Measurements from ENCODE around the gene PRR20A.
"Not testable (repeated sequence)": the region's sequence is repeated elsewhere in the genome, so short reads cannot be mapped to it uniquely, and the experiment has no call there.

Gene PRR20A

DNA sequence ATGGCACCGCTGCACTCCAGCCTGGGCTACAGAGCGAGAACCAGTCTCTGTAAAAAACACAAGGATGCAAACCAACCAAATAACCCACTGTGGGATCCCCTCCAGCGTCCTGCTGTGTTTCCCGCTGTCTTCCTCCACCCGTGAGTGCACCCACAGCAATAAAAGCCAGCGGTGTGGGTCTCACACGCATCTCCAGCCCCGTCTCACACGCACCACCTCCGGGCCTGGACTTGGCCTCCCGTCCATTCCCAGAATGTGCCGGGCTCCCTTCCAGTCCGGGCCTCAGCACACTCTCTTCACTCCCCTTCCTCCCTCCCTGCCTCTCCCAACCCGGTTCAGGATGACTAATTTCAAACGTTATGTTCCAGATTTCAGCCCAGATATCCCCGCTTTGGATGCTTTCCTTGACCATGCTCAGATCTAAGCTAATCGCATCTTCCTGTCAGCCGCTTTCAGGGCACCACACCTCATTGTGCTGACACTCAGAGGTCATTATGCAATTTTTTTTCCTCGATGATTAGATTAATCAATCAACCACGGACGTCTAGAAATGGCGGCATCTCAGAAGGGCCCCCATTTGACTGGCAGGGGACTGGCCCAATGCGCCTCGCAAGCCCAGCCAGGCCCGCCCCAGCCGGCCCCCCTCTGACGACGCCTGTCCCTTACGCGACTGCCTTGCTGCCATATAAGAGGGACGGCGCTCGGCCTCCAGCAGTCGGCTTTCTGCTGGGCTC, at the start of gene PRR20A:
TSS of gene PRR20A (plus strand) at position 684 of the 734 bp plus-strand sequence. CDS start 387 bp downstream, outside the sequence.
- not testable (repeated sequence) for DNase-seq

DNA sequence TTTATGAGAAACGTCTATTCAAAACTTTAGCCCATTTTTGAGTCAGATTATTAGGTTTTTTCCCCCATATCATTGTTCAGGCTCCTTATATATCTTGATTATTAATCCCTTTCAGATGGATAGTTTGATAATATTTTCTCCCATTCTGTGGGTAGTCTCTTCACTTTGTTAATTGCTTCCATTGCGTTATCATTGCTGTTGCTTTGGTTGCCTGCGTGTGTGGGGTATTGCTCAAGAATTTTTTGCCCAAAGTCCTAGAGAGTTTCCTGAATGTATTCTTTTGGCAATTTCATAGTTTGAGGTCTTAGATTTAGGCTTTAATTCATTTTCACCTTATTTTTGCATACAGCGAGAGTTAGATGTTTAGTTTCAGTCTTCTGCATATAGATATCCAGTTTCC, 25.8 kb upstream of the PRR20A start:
- no peak for DNase-seq

DNA sequence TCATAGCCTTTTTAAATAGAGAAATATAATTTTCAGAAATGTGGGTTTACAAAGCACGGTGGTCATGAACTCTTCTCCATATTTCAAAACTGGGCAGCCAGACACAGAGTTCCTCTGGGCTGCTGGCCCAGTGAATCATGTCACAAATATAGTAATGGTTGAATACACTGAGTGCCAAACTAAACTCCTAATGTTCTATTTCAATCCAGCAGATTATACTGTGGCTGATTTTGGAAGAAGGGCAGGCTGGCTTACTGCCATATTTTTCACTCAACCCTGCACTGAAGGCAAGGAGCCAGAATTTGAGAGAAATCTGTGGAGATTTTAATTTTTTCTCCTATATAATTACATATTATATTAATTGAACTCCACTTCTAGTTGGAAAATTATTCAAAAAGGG, 17.0 kb upstream of the PRR20A start:
- no peak for DNase-seq

DNA sequence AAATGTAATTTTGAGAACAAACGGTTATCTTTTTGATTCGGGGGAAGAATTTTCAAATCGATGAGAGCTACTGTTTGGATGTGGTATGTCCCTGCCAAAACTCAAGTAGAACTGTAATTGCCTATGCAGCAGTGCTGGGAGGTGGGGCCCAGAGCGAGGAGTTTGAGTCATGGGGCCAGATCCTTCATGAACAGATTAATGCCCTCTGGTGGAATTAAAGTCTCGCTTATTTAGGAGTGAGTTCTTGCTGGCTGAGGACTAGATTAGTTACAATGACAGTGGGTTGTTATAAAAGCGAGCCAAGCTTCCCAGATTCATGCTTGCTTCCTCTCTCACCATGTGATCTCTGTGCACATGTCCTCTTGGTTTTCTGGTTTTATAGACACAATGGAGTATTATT, 11.8 kb upstream of the PRR20A start:
- no peak for DNase-seq

DNA sequence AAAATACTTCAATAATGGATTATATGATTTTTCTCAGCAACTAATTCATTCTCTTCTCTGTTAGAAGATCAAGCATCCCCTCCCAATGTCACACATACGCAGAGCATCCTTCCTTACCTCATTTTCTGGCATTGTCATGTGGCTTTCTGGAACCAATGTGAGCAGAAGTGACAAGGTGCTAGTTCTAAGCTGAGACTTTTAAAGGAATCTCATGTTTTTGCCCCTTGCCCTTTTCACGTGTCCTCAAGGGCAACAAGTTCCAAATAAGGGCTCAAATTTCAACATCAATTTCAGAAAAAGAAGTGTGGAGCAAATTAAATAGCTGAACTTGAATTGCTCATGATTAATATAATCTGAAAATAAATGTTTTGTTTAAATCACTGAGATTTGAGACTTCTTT, 4.6 kb upstream of the PRR20A start:
- DNase-seq, result no peak

DNA sequence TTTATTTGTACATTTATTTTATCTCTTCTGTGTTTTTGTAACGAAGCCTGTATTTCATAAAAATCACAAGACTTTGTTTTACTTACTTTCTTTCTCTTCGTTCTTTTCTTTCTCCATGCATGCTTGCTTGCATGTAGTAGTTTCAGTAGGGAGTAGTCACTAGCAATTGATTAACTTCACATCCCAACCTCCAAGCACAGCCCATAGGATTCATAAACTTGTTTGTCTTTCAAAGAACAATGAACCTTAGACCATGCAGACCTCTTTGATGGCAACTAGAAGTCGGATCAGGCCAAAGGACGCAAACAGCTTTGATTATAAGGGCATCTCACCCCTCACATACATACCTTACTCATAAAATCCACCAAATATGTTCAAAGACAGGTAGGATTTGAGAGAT, 3.1 kb upstream of the PRR20A start:
- no peak for DNase-seq

DNA sequence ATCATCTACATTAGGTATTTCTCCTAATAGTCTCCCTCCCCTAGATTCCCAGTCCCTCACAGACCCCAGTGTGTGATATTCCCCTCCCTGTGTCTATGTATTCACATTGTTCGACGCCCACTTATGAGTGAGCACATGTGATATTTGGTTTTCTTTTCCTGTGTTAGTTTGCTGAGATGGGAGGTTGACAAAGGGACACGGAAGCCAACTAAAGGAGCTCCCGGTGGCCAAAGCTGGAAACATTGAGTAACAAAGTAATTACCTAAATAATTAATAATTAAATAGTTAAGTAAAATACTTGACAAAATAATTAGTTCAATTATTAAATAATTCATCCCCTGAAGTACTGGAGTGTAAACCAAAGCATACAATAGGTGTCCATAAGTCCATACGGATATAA, 1.7 kb upstream of the PRR20A start:
- DNase-seq, result no peak

DNA sequence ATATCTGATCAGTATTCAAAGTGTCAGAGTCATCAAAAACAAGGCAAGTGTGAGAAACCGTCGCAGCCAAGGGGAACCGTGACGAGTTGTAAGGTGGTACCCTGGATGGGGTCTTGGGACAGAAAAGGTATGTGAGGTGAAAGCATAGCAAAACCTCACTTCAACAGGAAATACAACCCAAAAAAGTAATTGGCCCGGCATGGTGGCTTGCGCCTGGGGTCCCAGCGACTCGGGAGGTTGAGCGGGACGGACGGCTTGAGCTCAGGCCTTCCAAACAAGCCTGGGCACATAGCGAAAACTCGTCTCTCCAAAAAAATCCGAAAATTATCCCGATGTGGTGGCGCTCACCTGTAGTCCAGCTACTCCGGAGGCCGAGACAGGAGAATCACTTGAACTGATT, 937 bp upstream of the PRR20A start:
- DNase-seq, result not testable (repeated sequence)

DNA sequence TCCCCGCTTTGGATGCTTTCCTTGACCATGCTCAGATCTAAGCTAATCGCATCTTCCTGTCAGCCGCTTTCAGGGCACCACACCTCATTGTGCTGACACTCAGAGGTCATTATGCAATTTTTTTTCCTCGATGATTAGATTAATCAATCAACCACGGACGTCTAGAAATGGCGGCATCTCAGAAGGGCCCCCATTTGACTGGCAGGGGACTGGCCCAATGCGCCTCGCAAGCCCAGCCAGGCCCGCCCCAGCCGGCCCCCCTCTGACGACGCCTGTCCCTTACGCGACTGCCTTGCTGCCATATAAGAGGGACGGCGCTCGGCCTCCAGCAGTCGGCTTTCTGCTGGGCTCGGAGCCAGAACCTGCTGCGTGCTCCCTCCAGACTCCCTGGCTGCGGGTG, 6.5 kb downstream of the PRR20A start, which contains the start of gene PRR20B:
TSS of gene PRR20B (plus strand) at position 301 of the 400 bp plus-strand sequence. CDS start 387 bp downstream, outside the sequence.
- not testable (repeated sequence) for DNase-seq

DNA sequence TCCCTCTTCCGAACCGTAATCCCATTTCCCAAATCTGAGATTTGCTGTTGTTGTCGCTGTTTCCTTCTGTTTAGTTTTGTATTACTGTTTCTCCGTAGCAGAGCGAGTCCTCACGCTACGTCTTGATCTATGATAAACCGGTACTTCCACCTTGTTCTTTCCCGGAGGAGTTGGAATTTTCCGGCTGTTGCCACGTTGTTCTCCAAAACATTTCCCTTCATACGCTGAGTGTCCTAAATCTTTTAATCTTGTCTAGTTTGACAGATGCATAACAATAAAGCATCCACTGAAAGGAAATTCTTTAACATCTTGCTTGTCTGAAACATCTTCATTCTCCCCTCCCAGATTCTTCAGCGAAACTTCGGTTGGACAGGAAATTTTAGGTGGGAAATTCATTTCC, 7.4 kb downstream of the PRR20A start:
- DNase-seq, result not testable (repeated sequence)

DNA sequence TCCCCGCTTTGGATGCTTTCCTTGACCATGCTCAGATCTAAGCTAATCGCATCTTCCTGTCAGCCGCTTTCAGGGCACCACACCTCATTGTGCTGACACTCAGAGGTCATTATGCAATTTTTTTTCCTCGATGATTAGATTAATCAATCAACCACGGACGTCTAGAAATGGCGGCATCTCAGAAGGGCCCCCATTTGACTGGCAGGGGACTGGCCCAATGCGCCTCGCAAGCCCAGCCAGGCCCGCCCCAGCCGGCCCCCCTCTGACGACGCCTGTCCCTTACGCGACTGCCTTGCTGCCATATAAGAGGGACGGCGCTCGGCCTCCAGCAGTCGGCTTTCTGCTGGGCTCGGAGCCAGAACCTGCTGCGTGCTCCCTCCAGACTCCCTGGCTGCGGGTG, 13.0 kb downstream of the PRR20A start, which contains the start of gene PRR20C:
TSS of gene PRR20C (plus strand) at position 301 of the 400 bp plus-strand sequence. CDS start 387 bp downstream, outside the sequence.
- not testable (repeated sequence) for DNase-seq

DNA sequence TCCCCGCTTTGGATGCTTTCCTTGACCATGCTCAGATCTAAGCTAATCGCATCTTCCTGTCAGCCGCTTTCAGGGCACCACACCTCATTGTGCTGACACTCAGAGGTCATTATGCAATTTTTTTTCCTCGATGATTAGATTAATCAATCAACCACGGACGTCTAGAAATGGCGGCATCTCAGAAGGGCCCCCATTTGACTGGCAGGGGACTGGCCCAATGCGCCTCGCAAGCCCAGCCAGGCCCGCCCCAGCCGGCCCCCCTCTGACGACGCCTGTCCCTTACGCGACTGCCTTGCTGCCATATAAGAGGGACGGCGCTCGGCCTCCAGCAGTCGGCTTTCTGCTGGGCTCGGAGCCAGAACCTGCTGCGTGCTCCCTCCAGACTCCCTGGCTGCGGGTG, 19.6 kb downstream of the PRR20A start, which contains the start of gene PRR20D:
TSS of gene PRR20D (plus strand) at position 301 of the 400 bp plus-strand sequence. CDS start 387 bp downstream, outside the sequence.
- not testable (repeated sequence) for DNase-seq

DNA sequence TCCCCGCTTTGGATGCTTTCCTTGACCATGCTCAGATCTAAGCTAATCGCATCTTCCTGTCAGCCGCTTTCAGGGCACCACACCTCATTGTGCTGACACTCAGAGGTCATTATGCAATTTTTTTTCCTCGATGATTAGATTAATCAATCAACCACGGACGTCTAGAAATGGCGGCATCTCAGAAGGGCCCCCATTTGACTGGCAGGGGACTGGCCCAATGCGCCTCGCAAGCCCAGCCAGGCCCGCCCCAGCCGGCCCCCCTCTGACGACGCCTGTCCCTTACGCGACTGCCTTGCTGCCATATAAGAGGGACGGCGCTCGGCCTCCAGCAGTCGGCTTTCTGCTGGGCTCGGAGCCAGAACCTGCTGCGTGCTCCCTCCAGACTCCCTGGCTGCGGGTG, 26.2 kb downstream of the PRR20A start, which contains the start of gene PRR20E:
TSS of gene PRR20E (plus strand) at position 301 of the 400 bp plus-strand sequence. CDS start 387 bp downstream, outside the sequence.
- DNase-seq, result not testable (repeated sequence)

DNA sequence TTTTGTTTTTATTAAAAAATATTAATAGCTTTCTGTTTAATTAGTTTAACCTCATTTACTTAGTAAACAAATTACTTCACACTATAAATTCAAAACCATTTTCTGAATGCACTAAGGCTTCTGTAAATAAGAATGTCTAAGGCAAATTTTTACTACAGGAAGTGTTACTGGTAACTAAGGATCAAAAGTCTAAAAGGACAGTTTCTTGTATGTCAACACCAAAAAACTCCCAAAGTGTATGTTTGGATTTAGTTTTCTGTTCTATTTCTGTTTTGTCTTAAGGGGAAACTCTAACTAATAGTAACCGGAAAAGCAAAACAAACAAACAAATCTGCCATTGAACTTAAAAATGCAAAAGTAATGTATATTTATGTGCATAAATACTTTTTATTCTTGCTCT, 50.9 kb downstream of the PRR20A start:
- no peak for DNase-seq

Measured in hematopoietic multipotent progenitor cell treated with erythropoietin and hydrocortisone succinate and interleukin-3 and kit ligand, for 6 days (in vitro differentiated cells).